ENCODE measurements around the gene CCDC47. TPM values are rescaled to one million over a fixed set of nuclear protein-coding genes. Genes with fewer than 3 reads are reported as not detected.

CCDC47 gene, protein sequence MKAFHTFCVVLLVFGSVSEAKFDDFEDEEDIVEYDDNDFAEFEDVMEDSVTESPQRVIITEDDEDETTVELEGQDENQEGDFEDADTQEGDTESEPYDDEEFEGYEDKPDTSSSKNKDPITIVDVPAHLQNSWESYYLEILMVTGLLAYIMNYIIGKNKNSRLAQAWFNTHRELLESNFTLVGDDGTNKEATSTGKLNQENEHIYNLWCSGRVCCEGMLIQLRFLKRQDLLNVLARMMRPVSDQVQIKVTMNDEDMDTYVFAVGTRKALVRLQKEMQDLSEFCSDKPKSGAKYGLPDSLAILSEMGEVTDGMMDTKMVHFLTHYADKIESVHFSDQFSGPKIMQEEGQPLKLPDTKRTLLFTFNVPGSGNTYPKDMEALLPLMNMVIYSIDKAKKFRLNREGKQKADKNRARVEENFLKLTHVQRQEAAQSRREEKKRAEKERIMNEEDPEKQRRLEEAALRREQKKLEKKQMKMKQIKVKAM
- total RNA-seq, result 32.7 and 46.8 TPM in 2 replicates

DNA sequence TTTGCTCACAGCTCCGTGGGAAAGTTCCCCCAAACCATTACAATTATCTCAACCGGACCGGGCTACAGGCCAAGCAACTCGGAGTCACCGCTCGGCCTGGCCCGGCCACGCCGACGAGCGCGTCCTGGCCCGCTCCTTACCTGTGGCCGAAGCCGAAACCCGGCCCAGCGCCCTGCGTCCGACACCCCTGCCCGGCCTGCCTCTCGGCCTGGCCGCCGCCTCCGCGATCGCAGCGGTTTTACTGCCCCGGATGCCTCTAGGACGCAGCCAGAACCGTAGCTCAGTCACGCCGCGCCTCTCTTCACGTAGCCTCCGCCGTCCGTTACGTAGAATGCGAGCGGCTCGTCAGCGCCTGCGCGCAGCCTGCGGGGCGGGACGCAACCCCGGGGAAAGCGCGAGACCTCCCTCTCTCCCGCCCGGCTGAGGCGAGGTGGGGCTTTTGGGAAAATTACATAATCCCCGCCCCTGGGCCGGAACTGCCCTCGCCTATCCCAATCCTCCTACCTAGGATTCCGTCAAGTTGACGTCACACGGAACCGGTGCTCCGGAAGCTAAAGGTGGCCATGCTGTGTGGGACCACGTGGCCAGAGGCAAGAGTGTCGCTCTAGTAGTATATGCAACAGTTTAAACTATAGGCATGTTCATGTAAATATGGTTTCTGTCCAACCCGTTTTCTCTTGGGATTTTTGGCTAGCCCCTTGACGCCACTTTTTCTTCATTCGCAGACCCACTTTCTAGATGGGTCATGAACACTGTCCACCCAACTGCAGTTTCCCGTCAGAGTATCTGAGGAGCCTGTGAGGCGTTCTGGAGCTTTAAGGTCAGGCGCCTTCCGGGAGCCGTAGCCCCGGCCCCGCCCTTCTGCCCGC, at the start of gene CCDC47:
TSS of gene CCDC47 (minus strand) at position 326 of the 869 bp plus-strand sequence. CDS start 7,422 bp downstream, outside the sequence.

DNA sequence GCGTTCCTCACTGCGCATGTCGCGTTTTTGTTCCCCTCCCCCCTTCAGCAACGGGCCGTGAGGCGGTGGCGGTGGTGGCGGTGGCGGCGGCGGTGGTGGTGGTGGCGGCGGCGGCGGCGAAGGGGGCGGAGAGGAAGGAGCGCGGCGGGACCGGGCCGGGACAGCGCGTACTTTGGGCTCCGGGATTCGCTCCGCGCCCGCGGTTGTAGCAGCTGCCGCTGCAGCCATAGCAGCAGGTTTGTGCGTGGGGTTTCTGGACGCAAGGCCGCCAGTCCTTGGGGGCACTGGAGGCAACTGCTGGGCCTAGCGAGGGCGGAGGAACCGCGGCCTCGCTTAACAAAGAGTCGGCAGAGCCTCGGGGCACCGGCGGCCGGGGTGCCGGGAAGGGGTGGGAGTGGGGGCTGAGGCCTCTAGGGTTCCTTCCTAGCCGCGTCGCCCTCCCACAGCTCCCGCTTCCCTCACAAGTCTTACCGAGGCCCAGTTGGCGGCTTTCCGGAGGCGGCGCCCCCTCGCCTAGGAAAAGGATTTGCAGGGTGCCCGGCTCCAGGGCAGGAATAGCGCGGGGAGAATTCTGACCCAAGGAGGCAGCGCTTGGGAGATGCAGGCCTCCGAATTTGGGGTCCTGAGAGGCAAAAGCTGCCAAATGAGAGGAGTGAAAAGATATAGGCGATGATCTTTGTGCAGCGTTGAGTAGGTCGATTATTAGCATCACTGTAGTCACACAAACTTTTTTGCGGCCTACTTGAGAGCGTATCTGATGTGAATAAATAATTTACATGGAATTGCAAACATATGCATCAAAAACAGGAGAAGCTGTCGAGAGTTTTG, 958 bp upstream of the CCDC47 start, which contains the start of gene DDX42:
TSS of gene DDX42 (plus strand) at position 30 of the 828 bp plus-strand sequence. CDS start 12,880 bp downstream, outside the sequence.

DNA sequence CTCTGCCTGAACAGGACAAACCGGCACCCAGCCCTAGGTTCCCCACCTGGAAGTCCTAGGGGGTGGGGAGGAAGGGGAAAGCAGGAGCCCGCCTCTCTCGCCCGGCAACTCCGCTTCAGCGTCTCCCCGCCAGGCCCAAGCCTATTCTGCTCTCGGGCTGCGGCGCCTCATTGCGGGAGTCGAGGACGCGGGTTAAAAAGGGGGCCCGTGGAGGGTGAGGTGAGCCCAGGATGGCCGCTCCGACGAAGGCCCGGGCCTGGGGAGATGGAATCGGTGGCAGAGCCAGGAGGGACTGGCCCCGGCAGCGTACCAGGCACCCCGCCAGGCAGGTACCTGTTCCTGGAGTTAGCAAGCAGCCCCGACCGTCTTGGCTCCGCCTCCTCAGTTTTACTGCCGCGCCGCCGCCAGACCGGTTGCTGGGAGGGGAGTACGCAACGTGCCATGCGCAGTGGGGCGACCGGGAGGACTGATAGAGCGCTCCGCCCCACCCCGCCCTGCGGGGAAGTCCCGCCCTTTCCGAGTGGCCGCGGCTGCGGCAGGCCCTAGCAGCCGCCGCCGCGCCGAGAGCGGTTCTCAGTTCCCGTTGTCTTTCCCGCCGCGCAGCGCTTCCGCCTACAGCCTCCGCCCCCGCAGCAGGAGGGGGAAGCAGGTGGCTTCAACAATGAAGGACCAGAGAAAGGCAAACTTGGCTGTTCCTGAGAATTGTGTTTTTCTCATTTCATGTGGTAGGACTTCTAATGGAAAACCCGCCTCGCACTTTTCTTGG, 31.8 kb downstream of the CCDC47 start, which contains the start of gene STRADA:
TSS of gene STRADA (minus strand) at position 392 of the 766 bp plus-strand sequence. CDS start 13,430 bp downstream, outside the sequence.

DNA sequence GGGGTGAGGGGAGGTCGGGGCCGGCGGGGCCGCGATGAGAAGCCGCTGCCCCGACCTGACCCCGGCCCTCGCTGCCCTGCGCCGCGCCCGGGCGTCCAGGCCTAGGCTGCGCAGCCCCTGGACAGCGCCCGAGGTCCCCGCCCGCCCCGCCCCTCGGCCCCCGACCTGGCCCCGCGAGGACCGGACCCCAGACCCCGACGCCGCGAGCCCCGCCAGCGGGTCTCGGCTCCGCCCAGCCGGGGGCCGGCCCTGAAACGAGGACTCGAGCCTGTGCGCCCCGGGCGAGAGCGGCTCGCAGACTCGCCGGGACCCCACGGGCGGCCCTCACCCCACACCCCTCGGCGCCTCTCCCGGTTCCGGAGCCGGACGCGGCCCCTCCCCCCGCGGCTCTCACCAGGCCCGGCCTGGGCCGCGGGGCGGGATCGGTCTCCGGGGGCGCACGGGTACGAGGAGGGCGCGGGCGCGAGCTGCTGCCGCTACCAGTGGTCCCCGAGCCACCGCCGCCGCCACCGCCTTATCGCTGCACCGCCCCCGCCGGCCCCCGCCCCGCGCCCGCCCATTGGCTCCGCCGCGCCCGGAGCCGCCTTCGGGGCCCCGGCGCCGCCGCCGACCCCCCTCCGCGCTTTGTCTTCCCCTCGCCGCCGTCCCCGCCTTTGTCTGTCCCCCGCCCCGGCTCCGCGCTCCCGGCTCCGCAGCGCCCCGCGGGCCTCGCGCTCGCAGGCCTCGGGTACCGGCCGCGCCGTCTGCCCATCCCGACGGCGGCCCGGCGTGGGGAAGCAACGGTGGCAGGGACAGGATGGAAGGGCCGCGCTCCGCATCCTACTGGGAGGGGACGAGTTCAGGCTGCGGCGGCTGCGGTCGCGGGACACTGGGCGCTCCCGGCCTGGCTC, 73.5 kb downstream of the CCDC47 start, which contains the start of gene LIMD2:
TSS of gene LIMD2 (minus strand) at position 488 of the 890 bp plus-strand sequence. CDS start 827 bp downstream, outside the sequence.

Other genes with a start within 250 kb of the CCDC47 start
- gene DCAF7, start 223.1 kb downstream of the CCDC47 start, total RNA-seq, result 34.0 and 48.1 TPM in 2 replicates
- 18.4 and 33.9 TPM in 2 replicates for gene TACO1, start 172.7 kb downstream of the CCDC47 start, total RNA-seq
- gene MAP3K3, start 151.2 kb downstream of the CCDC47 start, total RNA-seq, result 16.4 and 17.1 TPM in 2 replicates
- 39.3 and 61.0 TPM in 2 replicates for gene LIMD2, start 73.5 kb downstream of the CCDC47 start, total RNA-seq
- gene STRADA, start 31.8 kb downstream of the CCDC47 start, total RNA-seq, result 18.2 and 28.7 TPM in 2 replicates
- 29.7 and 54.5 TPM in 2 replicates for gene DDX42, start 573 bp upstream of the CCDC47 start, total RNA-seq
- 52.6 and 65.1 TPM in 2 replicates for gene PSMC5, start 53.8 kb upstream of the CCDC47 start, total RNA-seq
- gene FTSJ3, start 54.1 kb upstream of the CCDC47 start, total RNA-seq, result 44.9 and 70.6 TPM in 2 replicates
- 91.0 and 180 TPM in 2 replicates for gene SMARCD2, start 69.1 kb upstream of the CCDC47 start, total RNA-seq
- gene CSH2, start 100.1 kb upstream of the CCDC47 start, total RNA-seq, result not detected in 2 replicates
- gene GH2, start 108.3 kb upstream of the CCDC47 start, total RNA-seq, result not detected in 2 replicates
- gene CSH1, start 123.0 kb upstream of the CCDC47 start, total RNA-seq, result not detected in 2 replicates
- not detected in 2 replicates for gene CSHL1, start 137.7 kb upstream of the CCDC47 start, total RNA-seq
- not detected in 2 replicates for gene GH1, start 145.2 kb upstream of the CCDC47 start, total RNA-seq
- not detected in 2 replicates for gene CD79B, start 158.7 kb upstream of the CCDC47 start, total RNA-seq
- gene SCN4A, start 199.3 kb upstream of the CCDC47 start, total RNA-seq, result 0.08 TPM in 1 of 2 replicates, not detected in the other
- 0.08 and 0.52 TPM in 2 replicates for gene PRR29, start 224.8 kb upstream of the CCDC47 start, total RNA-seq
- 7.4 and 11.9 TPM in 2 replicates for gene ICAM2, start 247.0 kb upstream of the CCDC47 start, total RNA-seq